Uterus (tissue), 4 donors: ENCODE measurements around the gene ZBTB20. TPM values are rescaled to one million over a fixed set of nuclear protein-coding genes. Genes with fewer than 3 reads are reported as not detected.

Experiments
- DNase-seq, 2 donors: peaks; one replicate each; pipeline ENCODE4 v3.0.0-alpha.2; 2019 to 2020
- H3K27ac ChIP-seq, 2 donors: fragments of 200-600 bp; sonication (generic); 1 replicate in 1 of 2; 2 replicates in 1 of 2; pipeline ENCODE4 v1.5.1; 2016 to 2018
- H3K27me3 ChIP-seq, 2 donors: fragments of 200-600 bp; sonication (generic); one replicate each; pipeline ENCODE4 v1.5.1; 2018 to 2019; ENCODE audit warnings: control low read depth in 1 of 2
- H3K36me3 ChIP-seq, 2 donors: fragments of 200-600 bp; sonication (generic); one replicate each; pipeline ENCODE4 v1.5.1; 2019; ENCODE audit warnings: control low read depth in 1 of 2
- H3K4me1 ChIP-seq, 2 donors: fragments of 200-600 bp; sonication (generic); one replicate each; pipeline ENCODE4 v1.5.1; 2018 to 2019; ENCODE audit warnings: control low read depth in 1 of 2
- H3K4me3 ChIP-seq, 2 donors: fragments of 200-600 bp; sonication (generic); 1 replicate in 1 of 2; 2 replicates in 1 of 2; pipeline ENCODE4 v1.5.1; 2018 to 2019; ENCODE audit warnings: mild to moderate bottlenecking in 1 of 2
- H3K9me3 ChIP-seq, 2 donors: fragments of 200-600 bp; sonication (generic); one replicate each; pipeline ENCODE4 v1.5.1; 2019; ENCODE audit warnings: control low read depth in 1 of 2
- POLR2A ChIP-seq, 2 donors: fragments of 450-650 bp; IDR thresholded peaks; one replicate each; pipeline ENCODE4 v1.6.1; 2016; ENCODE audit warnings: antibody characterized with exemption in 2 of 2, mild to moderate bottlenecking in 1 of 2, moderate library complexity in 1 of 2
- intact Hi-C: fragments of 100-400 bp; cut with DNase I; formaldehyde crosslinking; loops from one replicate; pipeline ENCODE4 v1.15.1; 2023; ENCODE audit warnings: low total_unique reads
- total RNA-seq, 4 donors: library from RNA; depleted of rRNA in 3 of 4; stranded (reverse); fragments of >200 nt in 3 of 4; gene quantifications; one replicate each; pipeline versions ENCODE4 v1.1.0 to v1.2.4, GENCODE V29; 2014 to 2023
- TF ChIP-seq, protein P1 (sequence below), 4 experiments: fragments of 200-600 bp in 2 of 4; fragments of 450-650 bp in 2 of 4; sonication (generic) in 2 of 4; IDR thresholded peaks; one replicate each; pipeline ENCODE4 v1.5.1; 2016 to 2019; ENCODE audit warnings: antibody characterized with exemption in 4 of 4, mild to moderate bottlenecking in 2 of 4, moderate library complexity in 1 of 4
- donor health status: DM: yes; HTN: yes; CAD: no.

ZBTB20 gene
- total RNA-seq, 4 donors from 2014 or later: 35.6 to 157 (median 85.1) TPM

DNA sequence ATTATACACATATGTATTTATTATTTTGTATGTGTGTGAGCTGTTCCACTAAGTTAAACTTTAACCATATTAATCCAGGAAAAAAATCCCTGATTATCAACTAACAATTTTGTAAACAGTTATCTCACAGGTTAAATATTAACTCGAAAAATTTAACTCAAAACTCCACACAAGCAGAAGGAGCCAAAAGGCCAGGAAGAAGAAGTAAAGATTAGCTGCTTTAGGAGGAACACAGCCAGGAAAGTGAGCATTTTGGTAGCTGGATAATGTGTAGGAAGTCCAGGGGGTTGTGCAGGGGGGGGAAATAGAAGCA is 428.2 kb downstream of the ZBTB20 start:
- TF ChIP-seq POLR2A (IDR thresholded peaks at IDR 0.05): no peak
- TF ChIP-seq, protein P1, sequence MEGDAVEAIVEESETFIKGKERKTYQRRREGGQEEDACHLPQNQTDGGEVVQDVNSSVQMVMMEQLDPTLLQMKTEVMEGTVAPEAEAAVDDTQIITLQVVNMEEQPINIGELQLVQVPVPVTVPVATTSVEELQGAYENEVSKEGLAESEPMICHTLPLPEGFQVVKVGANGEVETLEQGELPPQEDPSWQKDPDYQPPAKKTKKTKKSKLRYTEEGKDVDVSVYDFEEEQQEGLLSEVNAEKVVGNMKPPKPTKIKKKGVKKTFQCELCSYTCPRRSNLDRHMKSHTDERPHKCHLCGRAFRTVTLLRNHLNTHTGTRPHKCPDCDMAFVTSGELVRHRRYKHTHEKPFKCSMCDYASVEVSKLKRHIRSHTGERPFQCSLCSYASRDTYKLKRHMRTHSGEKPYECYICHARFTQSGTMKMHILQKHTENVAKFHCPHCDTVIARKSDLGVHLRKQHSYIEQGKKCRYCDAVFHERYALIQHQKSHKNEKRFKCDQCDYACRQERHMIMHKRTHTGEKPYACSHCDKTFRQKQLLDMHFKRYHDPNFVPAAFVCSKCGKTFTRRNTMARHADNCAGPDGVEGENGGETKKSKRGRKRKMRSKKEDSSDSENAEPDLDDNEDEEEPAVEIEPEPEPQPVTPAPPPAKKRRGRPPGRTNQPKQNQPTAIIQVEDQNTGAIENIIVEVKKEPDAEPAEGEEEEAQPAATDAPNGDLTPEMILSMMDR (IDR thresholded peaks at IDR 0.05): no peak
- intact Hi-C loops: no loop called here
- H3K27ac ChIP-seq: no peak overlapping the region
- no peaks in the 10 kb centered on the region for H3K9me3 ChIP-seq
- H3K4me1 ChIP-seq: no peaks in the 10 kb centered on the region
- H3K27me3 ChIP-seq: no peaks in the 10 kb centered on the region
- H3K36me3 ChIP-seq: no peaks in the 10 kb centered on the region
- no peak overlapping the region for H3K4me3 ChIP-seq
- no peak for DNase-seq

DNA sequence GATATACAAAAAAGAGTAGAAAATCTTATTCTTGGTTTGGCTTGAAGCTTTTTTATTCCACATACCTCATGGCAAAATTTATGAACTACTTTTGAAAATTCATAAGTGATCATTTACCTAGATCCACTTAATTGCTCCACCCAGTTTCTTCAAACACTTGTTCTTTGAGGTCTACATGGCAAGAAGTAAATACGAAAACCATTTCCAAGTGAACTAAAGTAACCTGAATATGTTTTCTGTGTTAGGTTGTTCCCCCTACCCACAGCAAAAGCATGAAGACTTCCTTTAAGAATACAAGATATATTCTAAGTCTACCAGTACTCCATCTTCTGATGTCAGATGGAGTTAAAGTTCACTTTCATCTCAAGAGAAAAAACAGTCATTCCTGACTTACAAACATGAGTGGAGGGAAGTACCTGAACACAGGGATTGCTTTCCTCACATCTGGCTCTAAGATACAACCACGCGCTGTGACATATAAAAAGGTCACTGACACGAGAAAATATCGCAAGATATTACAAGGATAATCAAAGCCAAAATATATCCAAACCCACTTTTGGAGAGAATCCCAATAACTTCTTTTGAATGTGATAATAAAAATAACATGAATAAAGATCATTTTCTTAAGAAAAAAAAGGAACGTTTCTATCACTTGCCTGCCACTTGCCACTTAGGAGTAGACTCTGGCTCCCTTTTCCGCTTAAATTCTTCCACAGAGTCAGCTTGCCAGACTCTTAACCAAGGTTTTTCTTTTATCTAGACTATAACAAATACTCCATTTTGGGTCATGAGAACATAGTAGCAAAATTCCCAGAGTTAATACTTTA is 428.8 kb downstream of the ZBTB20 start:
- no peaks in the 10 kb centered on the region for H3K4me1 ChIP-seq
- intact Hi-C loops: no loop called here
- H3K27me3 ChIP-seq: no peaks in the 10 kb centered on the region
- no peak overlapping the region for H3K4me3 ChIP-seq
- TF ChIP-seq POLR2A (IDR thresholded peaks at IDR 0.05): no peak
- TF ChIP-seq, protein P1 (IDR thresholded peaks at IDR 0.05): no peak
- H3K36me3 ChIP-seq: no peaks in the 10 kb centered on the region
- no peak for DNase-seq
- H3K9me3 ChIP-seq: no peaks in the 10 kb centered on the region
- no peak overlapping the region for H3K27ac ChIP-seq

DNA sequence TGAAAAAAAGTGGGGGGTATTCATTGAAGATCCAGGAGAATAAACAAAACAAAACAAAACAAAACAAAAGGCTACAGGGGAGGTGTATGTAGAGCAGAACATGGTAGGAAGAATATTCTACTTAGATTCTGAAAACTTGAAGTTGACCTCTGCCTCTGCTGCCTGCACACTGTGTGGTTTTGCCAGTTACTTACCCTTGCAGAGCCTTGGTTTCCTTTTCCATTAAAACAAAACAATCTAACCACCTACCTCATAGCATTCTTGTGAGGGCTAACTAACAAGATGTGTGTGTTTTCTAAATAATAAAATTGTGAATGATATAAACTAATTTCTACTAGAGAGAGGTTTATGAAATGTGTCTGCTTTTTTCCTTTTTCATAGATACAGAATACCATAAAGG is 430.2 kb downstream of the ZBTB20 start:
- H3K36me3 ChIP-seq: no peaks in the 10 kb centered on the region
- no peaks in the 10 kb centered on the region for H3K27me3 ChIP-seq
- no peaks in the 10 kb centered on the region for H3K4me1 ChIP-seq
- no peak for TF ChIP-seq POLR2A (IDR thresholded peaks at IDR 0.05)
- TF ChIP-seq, protein P1 (IDR thresholded peaks at IDR 0.05): no peak
- intact Hi-C loops: no loop called here
- no peak overlapping the region for H3K27ac ChIP-seq
- H3K4me3 ChIP-seq: no peak overlapping the region
- no peak for DNase-seq
- no peaks in the 10 kb centered on the region for H3K9me3 ChIP-seq

DNA sequence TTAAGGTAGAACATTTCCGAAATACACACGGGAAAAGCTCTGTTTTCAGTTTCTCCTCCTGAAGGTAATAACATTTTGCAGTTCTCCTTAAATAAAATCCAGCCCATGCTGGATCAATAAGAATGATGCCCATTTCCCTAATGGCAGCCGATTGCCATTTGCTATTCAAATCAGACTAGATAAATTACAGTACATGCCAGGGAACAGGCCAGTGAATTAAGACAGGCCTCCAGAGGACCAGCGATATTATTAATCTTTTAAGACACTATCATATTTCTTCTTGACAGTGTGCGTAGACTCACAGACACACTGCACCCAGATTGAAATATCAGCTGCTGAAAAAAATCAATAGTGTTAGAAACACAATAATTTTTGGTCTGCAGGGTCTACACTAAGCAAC is 431.0 kb downstream of the ZBTB20 start:
- no peaks in the 10 kb centered on the region for H3K36me3 ChIP-seq
- no peaks in the 10 kb centered on the region for H3K27me3 ChIP-seq
- no peaks in the 10 kb centered on the region for H3K9me3 ChIP-seq
- H3K4me3 ChIP-seq: no peak overlapping the region
- DNase-seq: no peak
- H3K27ac ChIP-seq: no peak overlapping the region
- H3K4me1 ChIP-seq: no peaks in the 10 kb centered on the region
- TF ChIP-seq POLR2A (IDR thresholded peaks at IDR 0.05): no peak
- TF ChIP-seq, protein P1 (IDR thresholded peaks at IDR 0.05): no peak
- intact Hi-C loops: no loop called here

DNA sequence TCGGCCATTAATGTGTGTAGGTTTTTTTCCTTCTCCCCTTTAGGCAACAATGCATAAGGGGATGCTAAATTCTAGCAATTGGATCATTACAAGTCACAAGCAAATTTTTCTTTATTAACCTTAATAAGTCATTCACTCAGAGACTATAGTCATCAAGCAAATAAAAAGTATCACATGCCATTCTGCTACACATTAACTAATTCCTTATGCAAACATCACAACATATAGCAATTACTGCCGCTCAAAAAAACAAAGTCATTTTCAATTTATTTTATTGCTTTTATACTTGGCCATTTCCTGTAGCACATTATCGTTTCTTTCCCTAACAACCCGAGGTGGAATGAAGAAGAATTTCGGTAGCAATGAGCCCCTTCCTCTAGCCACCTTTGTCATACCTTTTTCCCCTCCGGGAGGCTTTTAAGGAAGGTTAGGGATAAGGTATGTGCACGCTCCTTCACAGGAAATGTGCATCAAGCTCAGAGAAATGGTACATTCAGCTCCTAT is 432.1 kb downstream of the ZBTB20 start:
- Histone ChIP-seq H3K36me3 (no peaks in the 10 kb centered on the region), H3K27ac (no peak overlapping the region), H3K9me3 (no peaks in the 10 kb centered on the region), H3K27me3 (no peaks in the 10 kb centered on the region), H3K4me1 (no peaks in the 10 kb centered on the region), H3K4me3 (no peak overlapping the region)
- intact Hi-C loops: no loop called here
- no peak for TF ChIP-seq POLR2A (IDR thresholded peaks at IDR 0.05)
- TF ChIP-seq, protein P1 (IDR thresholded peaks at IDR 0.05): no peak
- DNase-seq: no peak
